OCI-LY7 (cell line): ENCODE data around the gene STON2. TPM values are rescaled to one million over a fixed set of nuclear protein-coding genes. Genes with fewer than 3 reads are reported as not detected.

Source experiments
- BruUV-seq: library from RNA; stranded (reverse); fragments of 400-500 nt; replicated peaks from 2 replicates; lab custom pipeline; 2021; lab: Mats Ljungman, UMichigan
- CTCF ChIA-PET: fragments of 300-600 bp; sonication (Branson Sonifier 250); formaldehyde crosslinking; loops from one replicate; lab custom pipeline; 2022; ENCODE audit warnings: antibody characterized with exemption; ENCODE audit not compliant: unreplicated experiment; lab: Charles Lee
- POLR2A ChIA-PET: fragments of 300-600 bp; sonication (Branson Sonifier 250); formaldehyde crosslinking; loops from one replicate; lab custom pipeline; 2022; ENCODE audit warnings: antibody characterized with exemption; lab: Charles Lee
- DNase-seq: peaks from one replicate; pipeline ENCODE4 v3.0.0-alpha.2; 2015; ENCODE audit warnings: low spot score
- H2AFZ ChIP-seq: fragments of 200-600 bp; sonication (generic), shearing (Covaris generic); 2 replicates; pipeline ENCODE4 v1.6.1; 2014; ENCODE audit warnings: mild to moderate bottlenecking, antibody characterized with exemption, low read length, moderate library complexity
- H3K27ac ChIP-seq: fragments of 200-600 bp; sonication (generic); 2 replicates; pipeline ENCODE4 v1.5.1; 2014; ENCODE audit warnings: mixed run types, low read depth, mild to moderate bottlenecking, moderate library complexity, low read length, inconsistent platforms; ENCODE audit not compliant: poor library complexity, severe bottlenecking
- H3K36me3 ChIP-seq: fragments of 200-600 bp; sonication (generic); 2 replicates; pipeline ENCODE4 v1.6.1; 2014; ENCODE audit warnings: mild to moderate bottlenecking, antibody characterized with exemption, low read length, moderate library complexity, mixed read lengths; ENCODE audit not compliant: insufficient read depth
- H3K4me1 ChIP-seq: fragments of 200-600 bp; sonication (generic); 2 replicates; pipeline ENCODE4 v1.5.1; 2014; ENCODE audit warnings: mild to moderate bottlenecking, low read length; ENCODE audit not compliant: insufficient read depth, poor library complexity, severe bottlenecking
- H3K4me2 ChIP-seq: fragments of 200-600 bp; sonication (generic); 2 replicates; pipeline ENCODE4 v1.6.1; 2014; ENCODE audit warnings: mild to moderate bottlenecking, low read length
- H3K4me3 ChIP-seq: fragments of 200-600 bp; sonication (generic); 2 replicates; pipeline ENCODE4 v1.5.1; 2014; ENCODE audit warnings: mild to moderate bottlenecking, low read depth, low read length; ENCODE audit not compliant: poor library complexity, severe bottlenecking
- H3K79me2 ChIP-seq: fragments of 200-600 bp; sonication (generic); 2 replicates; pipeline ENCODE4 v1.6.1; 2016; ENCODE audit warnings: low read depth, mild to moderate bottlenecking, low read length, moderate library complexity, mixed read lengths; ENCODE audit not compliant: insufficient read depth
- H3K9me2 ChIP-seq: fragments of 200-600 bp; sonication (generic); 2 replicates; pipeline ENCODE4 v1.6.1; 2016; ENCODE audit warnings: mild to moderate bottlenecking, low read length, mixed read lengths; ENCODE audit not compliant: insufficient read depth
- H3K9me3 ChIP-seq: fragments of 200-600 bp; sonication (generic); 2 replicates; pipeline ENCODE4 v1.6.1; 2014; ENCODE audit warnings: mild to moderate bottlenecking, mixed run types, low read length, mixed read lengths
- H4K20me1 ChIP-seq: fragments of 200-600 bp; sonication (generic); 2 replicates; pipeline ENCODE4 v1.6.1; 2014; ENCODE audit warnings: mild to moderate bottlenecking, antibody characterized with exemption, low read length, moderate library complexity, mixed read lengths; ENCODE audit not compliant: insufficient read depth
- EZH2phosphoT487 ChIP-seq: fragments of 200-600 bp; sonication (generic); IDR thresholded peaks from 2 replicates; pipeline ENCODE4 v1.6.1; 2018; ENCODE audit warnings: low read depth, borderline replicate concordance, mild to moderate bottlenecking, mixed run types, antibody characterized with exemption, low read length, moderate library complexity, mixed read lengths
- intact Hi-C: fragments of 100-400 bp; cut with micrococcal nuclease; formaldehyde crosslinking; loops from one replicate; pipeline ENCODE4 v1.10.0; 2022; ENCODE audit not compliant: unreplicated experiment
- total RNA-seq, 2 experiments: library from RNA; depleted of rRNA in 1 of 2; stranded (reverse); fragments of >200 nt in 1 of 2; shearing (Covaris generic) in 1 of 2; gene quantifications; 2 replicates each; pipeline ENCODE4 v1.2.3, GENCODE V29; 2014 to 2022
- TF ChIP-seq, protein P1 (sequence below): fragments of 200-600 bp; sonication (generic); conservative IDR thresholded peaks from 2 replicates; pipeline ENCODE4 v1.5.1; 2014; ENCODE audit warnings: mild to moderate bottlenecking, antibody characterized with exemption, low read length, moderate library complexity, mixed read lengths

Gene STON2
- total RNA-seq, 2 experiments from 2014 or later, result 0.25 TPM; not detected in 1

- Histone ChIP-seq H3K36me3 (no peaks in the 10 kb centered on the region), H4K20me1 (no peaks in the 10 kb centered on the region), H3K4me2 (no peak overlapping the region), H3K4me3 (no peak overlapping the region), H2AFZ (no peak overlapping the region), H3K9me2 (no peaks in the 10 kb centered on the region), H3K79me2 (no peaks in the 10 kb centered on the region), H3K9me3 (no peaks in the 10 kb centered on the region), H3K4me1 (no peaks in the 10 kb centered on the region), H3K27ac (no peak overlapping the region)
- CTCF ChIA-PET, result no interaction called here
- intact Hi-C loops, result no loop called here
- BruUV-seq, result no TSS peak
- no peak for DNase-seq
- TF ChIP-seq, protein P1, sequence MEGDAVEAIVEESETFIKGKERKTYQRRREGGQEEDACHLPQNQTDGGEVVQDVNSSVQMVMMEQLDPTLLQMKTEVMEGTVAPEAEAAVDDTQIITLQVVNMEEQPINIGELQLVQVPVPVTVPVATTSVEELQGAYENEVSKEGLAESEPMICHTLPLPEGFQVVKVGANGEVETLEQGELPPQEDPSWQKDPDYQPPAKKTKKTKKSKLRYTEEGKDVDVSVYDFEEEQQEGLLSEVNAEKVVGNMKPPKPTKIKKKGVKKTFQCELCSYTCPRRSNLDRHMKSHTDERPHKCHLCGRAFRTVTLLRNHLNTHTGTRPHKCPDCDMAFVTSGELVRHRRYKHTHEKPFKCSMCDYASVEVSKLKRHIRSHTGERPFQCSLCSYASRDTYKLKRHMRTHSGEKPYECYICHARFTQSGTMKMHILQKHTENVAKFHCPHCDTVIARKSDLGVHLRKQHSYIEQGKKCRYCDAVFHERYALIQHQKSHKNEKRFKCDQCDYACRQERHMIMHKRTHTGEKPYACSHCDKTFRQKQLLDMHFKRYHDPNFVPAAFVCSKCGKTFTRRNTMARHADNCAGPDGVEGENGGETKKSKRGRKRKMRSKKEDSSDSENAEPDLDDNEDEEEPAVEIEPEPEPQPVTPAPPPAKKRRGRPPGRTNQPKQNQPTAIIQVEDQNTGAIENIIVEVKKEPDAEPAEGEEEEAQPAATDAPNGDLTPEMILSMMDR, result no peak
- no peak for TF ChIP-seq EZH2phosphoT487
- POLR2A ChIA-PET, result no interaction called here
These were observed 1.8 kb downstream of the STON2 start for GRCh38 chr14:81398196-81398891.

GRCh38 chr14:81396113-81396512, 4.0 kb downstream of the STON2 start:
- DNase-seq, result no peak
- ChIA-PET POLR2A (no interaction called here), CTCF (no interaction called here)
- H3K4me1 ChIP-seq, result no peaks in the 10 kb centered on the region
- no peaks in the 10 kb centered on the region for H3K79me2 ChIP-seq
- H3K36me3 ChIP-seq, result no peaks in the 10 kb centered on the region
- no peak overlapping the region for H3K4me2 ChIP-seq
- intact Hi-C loops, result no loop called here
- H3K4me3 ChIP-seq, result no peak overlapping the region
- H3K27ac ChIP-seq, result no peak overlapping the region
- TF ChIP-seq, protein P1, result no peak
- TF ChIP-seq EZH2phosphoT487, result no peak
- H4K20me1 ChIP-seq, result no peaks in the 10 kb centered on the region
- no peaks in the 10 kb centered on the region for H3K9me2 ChIP-seq
- no TSS peak for BruUV-seq
- H2AFZ ChIP-seq, result no peak overlapping the region
- H3K9me3 ChIP-seq, result no peaks in the 10 kb centered on the region

- no peaks in the 10 kb centered on the region for H4K20me1 ChIP-seq
- BruUV-seq, result no TSS peak
- H3K4me1 ChIP-seq, result no peaks in the 10 kb centered on the region
- no peak overlapping the region for H3K27ac ChIP-seq
- H3K4me2 ChIP-seq, result no peak overlapping the region
- H3K9me2 ChIP-seq, result no peaks in the 10 kb centered on the region
- no peak for TF ChIP-seq EZH2phosphoT487
- TF ChIP-seq, protein P1, result no peak
- H3K9me3 ChIP-seq, result no peaks in the 10 kb centered on the region
- CTCF ChIA-PET, result no interaction called here
- DNase-seq, result no peak
- intact Hi-C loops, result no loop called here
- POLR2A ChIA-PET, result no interaction called here
- H3K36me3 ChIP-seq, result no peaks in the 10 kb centered on the region
- no peaks in the 10 kb centered on the region for H3K79me2 ChIP-seq
- no peak overlapping the region for H2AFZ ChIP-seq
- no peak overlapping the region for H3K4me3 ChIP-seq
These were observed 5.4 kb downstream of the STON2 start for GRCh38 chr14:81394739-81395138.
